OCI-LY3 (cell line): ENCODE data around the gene MAP1LC3B2.

Source experiments
- H2AFZ ChIP-seq: fragments of 200-600, 300-600 bp; shearing (Covaris generic); 2 replicates; pipeline ENCODE4 v1.6.0; 2014; ENCODE audit warnings: antibody characterized with exemption, low read depth, low read length
- H3K27ac ChIP-seq: fragments of 200-600, 300-600 bp; sonication (generic); 2 replicates; pipeline ENCODE4 v1.5.1; 2014; ENCODE audit warnings: mild to moderate bottlenecking, low read length, moderate library complexity, mixed read lengths
- H3K27me3 ChIP-seq: fragments of 200-600, 300-600 bp; sonication (generic); 2 replicates; pipeline ENCODE4 v1.6.1; 2014; ENCODE audit warnings: low read depth, low read length, mixed read lengths
- H3K36me3 ChIP-seq: fragments of 200-600, 300-600 bp; sonication (generic); replicated peaks from 2 replicates; pipeline ENCODE3; 2014; ENCODE audit warnings: low read depth, low read length, mixed read lengths
- H3K4me1 ChIP-seq: fragments of 300-600, 200-600 bp; sonication (generic); 2 replicates; pipeline ENCODE4 v1.6.1; 2014; ENCODE audit warnings: low read length, mixed read lengths
- H3K4me2 ChIP-seq: fragments of 200-600, 300-600 bp; sonication (generic); 2 replicates; pipeline ENCODE4 v1.6.1; 2014; ENCODE audit warnings: low read length, mixed read lengths
- H3K4me3 ChIP-seq: fragments of 300-600, 200-600 bp; sonication (generic); 2 replicates; pipeline ENCODE4 v1.5.1; 2014; ENCODE audit warnings: antibody characterized with exemption, mild to moderate bottlenecking, low read length, moderate library complexity
- H3K79me2 ChIP-seq: fragments of 300-600, 200-600 bp; shearing (Covaris generic); 2 replicates; pipeline ENCODE4 v1.6.1; 2014; ENCODE audit warnings: mild to moderate bottlenecking, low read length, mixed read lengths
- H3K9ac ChIP-seq: fragments of 300-600, 200-600 bp; shearing (Covaris generic); 2 replicates; pipeline ENCODE4 v1.6.0; 2014; ENCODE audit warnings: mild to moderate bottlenecking, low read length, moderate library complexity
- H3K9me3 ChIP-seq: fragments of 200-600, 300-600 bp; shearing (Covaris generic); 2 replicates; pipeline ENCODE4 v1.6.1; 2014; ENCODE audit warnings: low read length, mixed read lengths; ENCODE audit not compliant: insufficient read depth
- H4K20me1 ChIP-seq: fragments of 200-600, 300-600 bp; sonication (generic); 2 replicates; pipeline ENCODE4 v1.6.1; 2016; ENCODE audit warnings: low read length, mixed read lengths; ENCODE audit not compliant: insufficient read depth
- EZH2phosphoT487 ChIP-seq: fragments of 200-600 bp; shearing (Covaris generic); IDR thresholded peaks from 2 replicates; pipeline ENCODE4 v1.6.1; 2018; ENCODE audit warnings: antibody characterized with exemption, mixed run types, low read depth
- TF ChIP-seq, protein P1 (sequence below): fragments of 200-600, 300-600 bp; sonication (generic); IDR thresholded peaks from 2 replicates; pipeline ENCODE4 v1.5.1; 2014; ENCODE audit warnings: antibody characterized with exemption, low read length, low read depth

The MAP1LC3B2 gene

DNA sequence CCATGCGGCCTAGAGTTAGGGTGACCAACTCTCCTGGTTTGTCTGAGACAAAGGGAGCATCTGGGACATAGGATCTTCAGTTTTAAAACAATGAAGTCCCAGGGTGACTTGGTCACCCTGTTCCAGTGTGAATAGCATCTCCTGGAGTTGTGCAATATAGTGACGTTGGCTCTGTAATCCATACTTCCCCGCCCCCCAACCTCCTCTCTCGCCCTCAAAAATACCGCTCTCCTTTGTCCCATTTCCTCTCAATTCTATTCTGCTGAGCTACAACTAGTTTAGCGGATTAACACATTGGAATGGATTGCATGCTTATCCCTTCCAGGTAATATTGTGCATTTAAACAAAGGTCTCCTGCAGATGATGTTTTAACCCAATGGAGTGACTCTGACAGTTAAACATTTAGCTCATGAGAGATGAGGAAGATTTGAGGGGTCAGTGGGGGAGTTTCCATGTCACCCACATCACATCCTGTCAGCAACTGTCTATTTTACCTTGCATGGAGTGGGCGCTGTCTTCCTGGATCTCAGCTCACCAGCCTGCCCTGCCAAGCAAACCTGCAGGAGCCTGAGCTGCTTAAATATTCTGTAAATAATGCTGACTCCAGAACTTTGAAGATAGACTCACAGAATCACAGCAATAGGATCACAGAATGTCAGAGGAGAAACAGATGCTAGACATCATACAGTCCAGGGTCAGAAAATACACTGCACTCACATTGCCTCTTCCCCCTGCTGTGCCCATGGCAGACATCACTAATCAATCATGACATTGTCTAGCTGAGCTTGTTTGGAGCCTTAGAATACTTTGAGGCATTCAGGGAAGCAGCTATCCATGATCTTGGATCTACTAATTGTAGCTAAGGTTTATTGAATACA, 43.0 kb downstream of the MAP1LC3B2 start:
- no peaks in the 10 kb centered on the region for H4K20me1 ChIP-seq
- no peaks in the 10 kb centered on the region for H3K36me3 ChIP-seq
- no peaks in the 10 kb centered on the region for H3K79me2 ChIP-seq
- H3K4me2 ChIP-seq = no peak overlapping the region
- peaks cover 11% of the 10 kb centered on the region for H3K27me3 ChIP-seq
- no peaks in the 10 kb centered on the region for H3K9me3 ChIP-seq
- TF ChIP-seq, protein P1, sequence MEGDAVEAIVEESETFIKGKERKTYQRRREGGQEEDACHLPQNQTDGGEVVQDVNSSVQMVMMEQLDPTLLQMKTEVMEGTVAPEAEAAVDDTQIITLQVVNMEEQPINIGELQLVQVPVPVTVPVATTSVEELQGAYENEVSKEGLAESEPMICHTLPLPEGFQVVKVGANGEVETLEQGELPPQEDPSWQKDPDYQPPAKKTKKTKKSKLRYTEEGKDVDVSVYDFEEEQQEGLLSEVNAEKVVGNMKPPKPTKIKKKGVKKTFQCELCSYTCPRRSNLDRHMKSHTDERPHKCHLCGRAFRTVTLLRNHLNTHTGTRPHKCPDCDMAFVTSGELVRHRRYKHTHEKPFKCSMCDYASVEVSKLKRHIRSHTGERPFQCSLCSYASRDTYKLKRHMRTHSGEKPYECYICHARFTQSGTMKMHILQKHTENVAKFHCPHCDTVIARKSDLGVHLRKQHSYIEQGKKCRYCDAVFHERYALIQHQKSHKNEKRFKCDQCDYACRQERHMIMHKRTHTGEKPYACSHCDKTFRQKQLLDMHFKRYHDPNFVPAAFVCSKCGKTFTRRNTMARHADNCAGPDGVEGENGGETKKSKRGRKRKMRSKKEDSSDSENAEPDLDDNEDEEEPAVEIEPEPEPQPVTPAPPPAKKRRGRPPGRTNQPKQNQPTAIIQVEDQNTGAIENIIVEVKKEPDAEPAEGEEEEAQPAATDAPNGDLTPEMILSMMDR = no peak
- no peak for TF ChIP-seq EZH2phosphoT487
- no peak overlapping the region for H3K9ac ChIP-seq
- H3K27ac ChIP-seq = no peak overlapping the region
- peaks cover 7% of the 10 kb centered on the region for H3K4me1 ChIP-seq
- H3K4me3 ChIP-seq = no peak overlapping the region
- no peak overlapping the region for H2AFZ ChIP-seq

DNA sequence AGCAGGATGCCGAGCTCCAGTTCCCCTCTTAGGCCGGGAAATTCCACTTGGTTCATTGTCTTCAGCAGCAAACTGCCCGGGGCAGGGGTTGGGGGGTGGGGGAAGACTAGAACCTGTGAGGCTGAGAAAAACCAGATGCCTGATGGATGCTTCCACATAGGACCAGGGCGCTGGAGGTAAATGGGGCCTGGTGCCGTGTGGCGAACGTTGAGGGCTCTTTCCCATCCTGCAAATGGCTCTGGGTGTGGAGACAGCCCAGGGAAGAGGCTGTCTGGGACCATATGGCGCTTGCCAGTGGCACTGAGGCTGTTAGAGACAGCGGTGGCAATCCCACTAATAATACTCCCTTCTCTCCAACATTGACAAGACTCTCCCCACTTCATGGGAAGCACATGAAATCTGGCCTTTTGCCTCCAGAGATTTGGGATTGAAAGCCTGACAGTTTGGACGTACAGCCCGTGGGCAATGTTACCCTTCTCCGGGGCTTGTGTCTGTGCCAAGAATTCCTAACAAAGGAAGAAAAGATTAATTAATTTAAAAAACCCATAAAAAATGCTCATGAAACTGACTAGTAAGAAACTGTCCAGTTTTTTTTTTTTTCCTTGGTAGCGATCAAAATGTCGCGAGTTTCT, 44.5 kb downstream of the MAP1LC3B2 start:
- Histone ChIP-seq H2AFZ (no peak overlapping the region), H3K4me1 (peaks cover 7% of the 10 kb centered on the region)
- no peak for TF ChIP-seq EZH2phosphoT487
- TF ChIP-seq, protein P1 = no peak

DNA sequence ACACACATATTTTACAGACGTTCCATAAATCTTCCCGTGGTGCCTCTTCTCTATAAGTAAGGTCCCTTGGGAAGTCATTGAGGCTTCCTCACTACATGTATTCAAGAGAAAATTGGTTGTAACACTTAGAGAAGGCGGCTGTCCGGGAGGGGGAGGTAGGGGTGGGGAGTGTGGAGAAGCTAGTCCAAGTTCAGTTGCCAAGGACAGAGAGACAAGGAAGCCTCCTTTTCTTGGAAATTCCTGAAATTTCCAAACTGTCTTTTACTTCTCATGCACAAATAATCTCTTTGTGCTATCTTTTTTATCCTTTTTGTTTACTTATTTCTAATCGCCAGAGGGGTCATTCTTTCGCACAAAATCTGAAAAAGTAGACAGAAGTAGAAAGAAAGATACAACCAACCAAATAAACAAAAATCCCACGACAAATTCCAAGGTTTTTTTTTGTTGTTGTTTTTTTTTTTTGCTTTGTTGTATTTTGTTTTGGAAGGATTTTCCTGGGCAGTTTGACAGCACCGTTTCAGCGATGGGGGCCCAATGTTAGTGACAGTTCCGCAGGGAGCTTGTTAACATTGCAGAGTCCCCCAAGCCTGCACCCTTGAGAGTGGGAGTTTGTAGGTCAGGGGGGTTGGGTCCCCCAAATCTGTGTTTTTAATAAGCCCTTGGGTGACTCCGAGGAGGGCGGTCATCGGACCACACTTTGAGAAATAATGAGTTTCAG, 45.2 kb downstream of the MAP1LC3B2 start:
- peaks cover 11% of the 10 kb centered on the region for H3K27me3 ChIP-seq
- no peak overlapping the region for H3K27ac ChIP-seq
- no peak for TF ChIP-seq EZH2phosphoT487
- TF ChIP-seq, protein P1 = no peak
- no peak overlapping the region for H3K9ac ChIP-seq
- H3K4me3 ChIP-seq = no peak overlapping the region
- H2AFZ ChIP-seq = no peak overlapping the region
- peaks cover 3% of the 10 kb centered on the region for H3K4me1 ChIP-seq
- no peaks in the 10 kb centered on the region for H3K36me3 ChIP-seq
- no peaks in the 10 kb centered on the region for H3K9me3 ChIP-seq
- no peaks in the 10 kb centered on the region for H3K79me2 ChIP-seq
- no peak overlapping the region for H3K4me2 ChIP-seq
- H4K20me1 ChIP-seq = no peaks in the 10 kb centered on the region

More for the DNA sequence above, 44.5 kb downstream of the MAP1LC3B2 start:
- Histone ChIP-seq H3K4me3 (no peak overlapping the region), H3K4me2 (no peak overlapping the region), H4K20me1 (no peaks in the 10 kb centered on the region), H3K9ac (no peak overlapping the region), H3K27ac (no peak overlapping the region), H3K9me3 (no peaks in the 10 kb centered on the region), H3K27me3 (peaks cover 11% of the 10 kb centered on the region), H3K79me2 (no peaks in the 10 kb centered on the region), H3K36me3 (no peaks in the 10 kb centered on the region)
